Coronary artery (tissue), 2 donors: ENCODE data around the gene SLC22A17.

Experiments used
- DNase-seq: peaks from one replicate; pipeline ENCODE4 v3.0.0-alpha.2; 2017; ENCODE audit warnings: low spot score
- H3K27ac ChIP-seq, 2 donors: fragments of 200-600 bp; sonication (generic); one replicate each; pipeline ENCODE4 v1.5.1; 2016 to 2019
- H3K4me3 ChIP-seq: fragments of 200-600 bp; sonication (generic); 2 replicates; pipeline ENCODE4 v1.5.1; 2016; ENCODE audit warnings: mild to moderate bottlenecking, moderate library complexity
- CTCF ChIP-seq: fragments of 200-600 bp; sonication (generic); IDR thresholded peaks from one replicate; pipeline ENCODE4 v1.5.1; 2019; ENCODE audit warnings: antibody characterized with exemption

SLC22A17 gene

GRCh38 chr14:23360496-23360895 lies 7.8 kb upstream of the SLC22A17 start:
- Histone ChIP-seq H3K27ac (peak overlapping the region in 1 of 2 donors; percentile 73), H3K4me3 (no peak overlapping the region)
- DNase-seq: peak; percentile 46
- no peak for TF ChIP-seq CTCF

- Histone ChIP-seq H3K4me3 (no peak overlapping the region), H3K27ac (peak overlapping the region in 1 of 2 donors; percentile 73)
- no peak for TF ChIP-seq CTCF
- DNase-seq: peak; percentile 58
Observed at GRCh38 chr14:23359722-23360447, 7.2 kb upstream of the SLC22A17 start.

- DNase-seq: peak; percentile 66
- Histone ChIP-seq H3K4me3 (no peak overlapping the region), H3K27ac (peak overlapping the region in 1 of 2 donors; percentile 73)
- no peak for TF ChIP-seq CTCF
Observed at GRCh38 chr14:23359167-23359626, 6.5 kb upstream of the SLC22A17 start.

- no peak for TF ChIP-seq CTCF
- Histone ChIP-seq H3K4me3 (no peak overlapping the region), H3K27ac (peak overlapping the region in 1 of 2 donors; percentile 73)
- DNase-seq: peak; percentile 66
Observed at GRCh38 chr14:23358553-23359166, 6.0 kb upstream of the SLC22A17 start.

GRCh38 chr14:23358042-23358441 lies 5.4 kb upstream of the SLC22A17 start:
- no peak overlapping the region for H3K27ac ChIP-seq
- DNase-seq: peak; percentile 19
- TF ChIP-seq CTCF: no peak
- no peak overlapping the region for H3K4me3 ChIP-seq

- no peak for TF ChIP-seq CTCF
- H3K27ac ChIP-seq: no peak overlapping the region
- H3K4me3 ChIP-seq: no peak overlapping the region
- peak; percentile 63 for DNase-seq
Observed at GRCh38 chr14:23357261-23357660, 4.6 kb upstream of the SLC22A17 start.

GRCh38 chr14:23356662-23357061 lies 4.0 kb upstream of the SLC22A17 start:
- TF ChIP-seq CTCF: no peak
- no peak for DNase-seq
- Histone ChIP-seq H3K27ac (no peak overlapping the region), H3K4me3 (no peak overlapping the region)
